Naive B cell (primary cell): Measurements from ENCODE around the gene ABHD6. TPM values are rescaled to one million over a fixed set of nuclear protein-coding genes. Genes with fewer than 3 reads are reported as not detected.
"Not testable (repeated sequence)": the region's sequence is repeated elsewhere in the genome, so short reads cannot be mapped to it uniquely, and the experiment has no call there.

Experiments
- ATAC-seq, 2 donors: fragments of 150-1000 bp; cut with Tn5 transposase; 2 replicates each; pipeline ENCODE4 v1.10.0; 2021; ENCODE audit warnings: low read depth in 2 of 2, mild to moderate bottlenecking in 2 of 2, moderate library complexity in 2 of 2
- DNase-seq: peaks from one replicate; pipeline ENCODE4 v3.0.0; 2022
- H3K27ac Mint-ChIP-seq, 6 donors: one replicate each; pipeline ENCODE4 v1.8.0; 2020 to 2022; ENCODE audit warnings: mild to moderate bottlenecking in 6 of 6, mixed read lengths in 6 of 6, moderate library complexity in 5 of 6, inconsistent platforms in 2 of 6
- H3K27me3 Mint-ChIP-seq, 3 donors: one replicate each; pipeline ENCODE4 v1.8.0; 2021 to 2022; ENCODE audit warnings: mixed read lengths in 3 of 3, mild to moderate bottlenecking in 1 of 3
- H3K36me3 Mint-ChIP-seq, 2 donors: one replicate each; pipeline ENCODE4 v1.8.0; 2020 to 2022; ENCODE audit warnings: mixed read lengths in 2 of 2, inconsistent platforms in 1 of 2, mild to moderate bottlenecking in 1 of 2
- H3K4me1 Mint-ChIP-seq, 3 donors: one replicate each; pipeline ENCODE4 v1.8.0; 2020 to 2022; ENCODE audit warnings: mixed read lengths in 3 of 3, inconsistent platforms in 1 of 3, mild to moderate bottlenecking in 1 of 3, moderate library complexity in 1 of 3
- H3K4me3 Mint-ChIP-seq, 8 donors: one replicate each; pipeline ENCODE4 v1.8.0; 2020 to 2022; ENCODE audit warnings: mild to moderate bottlenecking in 8 of 8, mixed read lengths in 8 of 8, moderate library complexity in 8 of 8, inconsistent platforms in 2 of 8
- H3K9me3 Mint-ChIP-seq, 7 donors: one replicate each; pipeline ENCODE4 v1.8.0; 2020 to 2022; ENCODE audit warnings: mixed read lengths in 7 of 7, mild to moderate bottlenecking in 5 of 7, inconsistent platforms in 2 of 7, moderate library complexity in 1 of 7
- polyA plus RNA-seq, 6 donors: library from polyadenylated mRNA; unstranded; fragments of 300-500 nt; fragmentation: Illumina TruSeq; gene quantifications; one replicate each; pipeline ENCODE4 v1.2.3, GENCODE V29; 2021; ENCODE audit warnings: low read depth in 6 of 6

Gene ABHD6
- polyA plus RNA-seq, 6 donors from 2014 or later: 2.8 to 12.7 (median 10.2) TPM

GRCh38 chr3:58200121-58200709, 37.4 kb upstream of the ABHD6 start:
- no peaks in the 10 kb centered on the region for H3K27me3 Mint-ChIP-seq
- DNase-seq: no peak
- peaks cover 0 to 10% (median 0%) of the 10 kb centered on the region in 7 donors for H3K9me3 Mint-ChIP-seq
- peak overlapping the region; percentile 74 to 97 (median 95) for H3K27ac Mint-ChIP-seq
- no peak for ATAC-seq
- peaks cover 0 to 5% of the 10 kb centered on the region in 2 donors for H3K36me3 Mint-ChIP-seq
- peak overlapping the region; percentile 67 to 92 (median 85) for H3K4me3 Mint-ChIP-seq
- H3K4me1 Mint-ChIP-seq: peaks cover 49 to 82% (median 63%) of the 10 kb centered on the region in 3 donors

GRCh38 chr3:58200846-58201355, 36.7 kb upstream of the ABHD6 start:
- Mint-ChIP-seq H3K27me3 (no peaks in the 10 kb centered on the region), H3K4me3 (peak overlapping the region; percentile 67 to 92 (median 85)), H3K4me1 (peaks cover 53 to 81% (median 69%) of the 10 kb centered on the region in 3 donors), H3K36me3 (peaks cover 0 to 5% of the 10 kb centered on the region in 2 donors), H3K9me3 (peaks cover 0 to 10% (median 0%) of the 10 kb centered on the region in 7 donors), H3K27ac (peak overlapping the region; percentile 74 to 97 (median 95))
- DNase-seq (peak; percentile 43), ATAC-seq (peak; percentile 6 to 8)

- peaks cover 52 to 79% (median 72%) of the 10 kb centered on the region in 3 donors for H3K4me1 Mint-ChIP-seq
- not testable (repeated sequence) for H3K9me3 Mint-ChIP-seq
Measured at GRCh38 chr3:58201451-58201850, 36.1 kb upstream of the ABHD6 start.

GRCh38 chr3:58202917-58203360, 34.7 kb upstream of the ABHD6 start:
- ATAC-seq (peak; percentile 83 to 84), DNase-seq (peak; percentile 46)
- H3K27me3 Mint-ChIP-seq: no peaks in the 10 kb centered on the region
- H3K4me1 Mint-ChIP-seq: peaks cover 41 to 64% (median 60%) of the 10 kb centered on the region in 3 donors
- peak overlapping the region in 7 of 8 donors; percentile 52 to 83 (median 74) for H3K4me3 Mint-ChIP-seq
- no peaks in the 10 kb centered on the region for H3K36me3 Mint-ChIP-seq
- peaks cover 0 to 7% (median 0%) of the 10 kb centered on the region in 7 donors for H3K9me3 Mint-ChIP-seq
- peak overlapping the region in 4 of 6 donors; percentile 64 to 91 (median 84) for H3K27ac Mint-ChIP-seq

More at GRCh38 chr3:58201451-58201850, 36.1 kb upstream of the ABHD6 start:
- peak overlapping the region; percentile 42 to 92 (median 78) for H3K4me3 Mint-ChIP-seq
- peak overlapping the region; percentile 2 to 97 (median 84) for H3K27ac Mint-ChIP-seq
- not testable (repeated sequence) for H3K36me3 Mint-ChIP-seq, DNase-seq, ATAC-seq, H3K27me3 Mint-ChIP-seq

GRCh38 chr3:58203541-58203940, 34.1 kb upstream of the ABHD6 start:
- no peak for ATAC-seq
- peak overlapping the region; percentile 58 to 85 (median 74) for H3K27ac Mint-ChIP-seq
- DNase-seq: no peak
- no peaks in the 10 kb centered on the region for H3K36me3 Mint-ChIP-seq
- H3K9me3 Mint-ChIP-seq: peaks cover 0 to 7% (median 0%) of the 10 kb centered on the region in 7 donors
- peak overlapping the region in 6 of 8 donors; percentile 52 to 83 (median 77) for H3K4me3 Mint-ChIP-seq
- no peaks in the 10 kb centered on the region for H3K27me3 Mint-ChIP-seq
- peaks cover 35 to 58% (median 54%) of the 10 kb centered on the region in 3 donors for H3K4me1 Mint-ChIP-seq

GRCh38 chr3:58204720-58205119, 32.9 kb upstream of the ABHD6 start:
- H3K27ac Mint-ChIP-seq: peak overlapping the region in 5 of 6 donors; percentile 23 to 86 (median 51)
- no peak overlapping the region for H3K4me3 Mint-ChIP-seq
- no peak for ATAC-seq

GRCh38 chr3:58205981-58206380, 31.6 kb upstream of the ABHD6 start:
- DNase-seq (no peak), ATAC-seq (no peak)
- Mint-ChIP-seq H3K27ac (peak overlapping the region in 2 of 6 donors; percentile 38 to 68), H3K36me3 (no peaks in the 10 kb centered on the region), H3K27me3 (no peaks in the 10 kb centered on the region), H3K9me3 (peaks cover 0 to 7% (median 0%) of the 10 kb centered on the region in 7 donors), H3K4me3 (no peak overlapping the region), H3K4me1 (peaks cover 23 to 50% (median 47%) of the 10 kb centered on the region in 3 donors)

More at GRCh38 chr3:58204720-58205119, 32.9 kb upstream of the ABHD6 start:
- Mint-ChIP-seq H3K36me3 (no peaks in the 10 kb centered on the region), H3K9me3 (peaks cover 0 to 7% (median 0%) of the 10 kb centered on the region in 7 donors), H3K27me3 (no peaks in the 10 kb centered on the region), H3K4me1 (peaks cover 27 to 53% (median 50%) of the 10 kb centered on the region in 3 donors)
- DNase-seq: no peak

GRCh38 chr3:58206406-58207011, 31.1 kb upstream of the ABHD6 start:
- DNase-seq (no peak), ATAC-seq (no peak)
- Mint-ChIP-seq H3K4me3 (no peak overlapping the region), H3K36me3 (no peaks in the 10 kb centered on the region), H3K27me3 (no peaks in the 10 kb centered on the region), H3K4me1 (peaks cover 19 to 45% (median 44%) of the 10 kb centered on the region in 3 donors), H3K27ac (peak overlapping the region in 1 of 6 donors; percentile 38), H3K9me3 (peaks cover 0 to 6% (median 0%) of the 10 kb centered on the region in 7 donors)

GRCh38 chr3:58207954-58208353, 29.6 kb upstream of the ABHD6 start:
- ATAC-seq (no peak), DNase-seq (no peak)
- H3K27ac Mint-ChIP-seq: peak overlapping the region in 1 of 6 donors; percentile 9
- H3K4me3 Mint-ChIP-seq: no peak overlapping the region
- H3K4me1 Mint-ChIP-seq: peaks cover 15 to 38% (median 37%) of the 10 kb centered on the region in 3 donors
- H3K9me3 Mint-ChIP-seq: peaks cover 0 to under 1% (median 0%) of the 10 kb centered on the region in 7 donors
- no peaks in the 10 kb centered on the region for H3K27me3 Mint-ChIP-seq
- H3K36me3 Mint-ChIP-seq: no peaks in the 10 kb centered on the region

- H3K27me3 Mint-ChIP-seq: no peaks in the 10 kb centered on the region
- peaks cover 19 to 40% (median 39%) of the 10 kb centered on the region in 3 donors for H3K4me1 Mint-ChIP-seq
- H3K4me3 Mint-ChIP-seq: peak overlapping the region in 1 of 8 donors; percentile 22
- H3K9me3 Mint-ChIP-seq: no peaks in the 10 kb centered on the region
- H3K27ac Mint-ChIP-seq: peak overlapping the region in 4 of 6 donors; percentile 26 to 79 (median 62)
- no peaks in the 10 kb centered on the region for H3K36me3 Mint-ChIP-seq
- DNase-seq (no peak), ATAC-seq (no peak)
Measured at GRCh38 chr3:58209933-58210332, 27.7 kb upstream of the ABHD6 start.

GRCh38 chr3:58210761-58211460, 26.7 kb upstream of the ABHD6 start, which contains the start of gene DNASE1L3:
DNASE1L3 (minus strand) TSS chr3:58210972; CDS start chr3:58210906, 66 bp downstream.
- H3K27me3 Mint-ChIP-seq: no peaks in the 10 kb centered on the region
- ATAC-seq: no peak
- peak within 1 kb of the TSS in 1 of 8 donors; percentile 22 for H3K4me3 Mint-ChIP-seq
- no peak for DNase-seq
- H3K4me1 Mint-ChIP-seq: peaks cover 22 to 46% (median 42%) of the 10 kb centered on the region in 3 donors
- peak within 1 kb of the TSS in 4 of 6 donors; percentile 26 to 79 (median 62) for H3K27ac Mint-ChIP-seq
- H3K9me3 Mint-ChIP-seq: no peaks in the 10 kb centered on the region
- no peaks in the 10 kb centered on the region for H3K36me3 Mint-ChIP-seq

GRCh38 chr3:58214484-58215316, 22.9 kb upstream of the ABHD6 start:
- DNase-seq: peak; percentile 72

More at GRCh38 chr3:58214484-58215316, 22.9 kb upstream of the ABHD6 start:
- Mint-ChIP-seq H3K27me3 (no peaks in the 10 kb centered on the region), H3K27ac (peak overlapping the region; percentile 86 to 98 (median 95)), H3K36me3 (no peaks in the 10 kb centered on the region), H3K4me3 (peak overlapping the region in 7 of 8 donors; percentile 39 to 81 (median 78)), H3K9me3 (no peaks in the 10 kb centered on the region), H3K4me1 (peaks cover 39 to 78% (median 54%) of the 10 kb centered on the region in 3 donors)
- ATAC-seq: peak; percentile 86 to 89
